ENCODE results near the gene SLC12A7.
"Not testable (repeated sequence)": the region's sequence is repeated elsewhere in the genome, so short reads cannot be mapped to it uniquely, and the experiment has no call there.

Gene SLC12A7

DNA sequence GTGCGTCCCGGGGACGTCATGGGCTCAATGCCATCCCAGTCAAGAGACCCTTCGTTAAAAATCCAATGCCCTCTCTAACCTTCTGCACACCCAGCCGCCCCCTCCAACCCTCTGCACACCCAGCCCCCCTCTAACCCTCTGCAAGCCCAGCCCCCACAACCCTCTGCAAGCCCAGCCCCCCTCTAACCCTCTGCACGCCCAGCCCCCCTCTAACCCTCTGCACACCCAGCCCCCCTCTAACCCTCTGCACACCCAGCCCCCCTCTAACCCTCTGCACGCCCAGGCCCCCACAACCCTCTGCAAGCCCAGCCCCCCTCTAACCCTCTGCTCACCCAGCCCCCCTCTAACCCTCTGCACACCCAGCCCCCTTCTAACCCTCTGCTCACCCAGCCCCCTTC, 13.9 kb downstream of the SLC12A7 start:
- H2BK120ac ChIP-seq (ENCODE audit: insufficient read depth, low read length, poor library complexity); H4K8ac ChIP-seq (ENCODE audit: low read depth, low read length); H2AFZ ChIP-seq (ENCODE audit: insufficient read depth, low read length, poor library complexity); H3K27ac ChIP-seq (ENCODE audit: low read depth, low read length); H4K91ac ChIP-seq (ENCODE audit: low read depth, low read length); H3K79me1 ChIP-seq (ENCODE audit: low read length); H3K79me2 ChIP-seq (ENCODE audit: control insufficient read depth, insufficient read depth, low read length, poor library complexity); H3K23ac ChIP-seq (ENCODE audit: low read length); H3K14ac ChIP-seq (ENCODE audit: low read length); H2BK12ac ChIP-seq (ENCODE audit: low read length); H2BK5ac ChIP-seq (ENCODE audit: low read depth, low read length, poor library complexity); H3K9ac ChIP-seq (ENCODE audit: low read length); H3K4me3 ChIP-seq (ENCODE audit: low read depth, low read length); H3K27me3 ChIP-seq (ENCODE audit: insufficient read depth, low read length); H3K36me3 ChIP-seq (ENCODE audit: control insufficient read depth in 1 of 2, insufficient read depth in 2 of 2, low read length in 2 of 2); H4K12ac ChIP-seq (ENCODE audit: low read depth, low read length); H3K4me2 ChIP-seq (ENCODE audit: low read length); H3K4ac ChIP-seq (ENCODE audit: low read depth, low read length); H2AK5ac ChIP-seq (ENCODE audit: low read length); H3K18ac ChIP-seq (ENCODE audit: low read length); H3K9me3 ChIP-seq (ENCODE audit: insufficient read depth, low read depth, low read length); DNase-seq: not testable (repeated sequence)
- no CpG with 5 or more reads among the region's 7 CpGs for WGBS (ENCODE audit: extremely low coverage, insufficient coverage, insufficient read length)
- H3K4me1 ChIP-seq (ENCODE audit: control insufficient read depth in 1 of 2, insufficient read depth in 2 of 2, low read length in 2 of 2) = peaks cover 2 to 19% of the 10 kb centered on the region in 2 experiments

DNA sequence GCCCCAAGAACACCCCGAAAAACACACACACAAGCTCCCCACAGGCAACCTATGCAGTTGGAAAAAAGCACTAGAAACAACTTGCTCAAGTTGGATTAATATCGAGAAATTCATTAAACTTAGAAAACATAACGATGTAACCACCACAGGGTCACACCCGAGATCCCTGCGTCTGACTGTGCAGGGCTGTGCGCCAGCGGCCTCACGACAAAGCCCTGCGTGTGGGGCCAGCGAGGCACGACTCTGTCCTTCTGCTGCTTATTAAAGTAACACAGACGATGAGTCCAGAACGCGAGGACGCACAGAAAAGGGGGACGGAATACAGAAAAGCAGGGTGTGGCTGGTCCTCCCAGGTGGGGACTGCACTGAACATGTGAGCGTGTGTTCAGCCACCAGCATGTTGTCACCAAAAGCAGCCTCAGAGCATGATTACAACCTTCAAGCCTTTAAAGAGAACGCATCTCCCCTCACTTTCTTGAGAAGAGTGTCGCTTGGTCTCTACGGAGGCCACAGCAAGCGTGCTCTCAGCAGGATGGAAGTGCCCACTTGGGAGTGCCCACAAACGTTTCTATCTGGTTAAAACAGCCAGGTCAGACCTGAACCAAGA, 14.4 kb downstream of the SLC12A7 start:
- no peak overlapping the region for H2BK120ac ChIP-seq (ENCODE audit: insufficient read depth, low read length, poor library complexity)
- H3K36me3 ChIP-seq (ENCODE audit: control insufficient read depth in 1 of 2, insufficient read depth in 2 of 2, low read length in 2 of 2) = no peaks in the 10 kb centered on the region
- no peak overlapping the region for H2AFZ ChIP-seq (ENCODE audit: insufficient read depth, low read length, poor library complexity)
- WGBS (ENCODE audit: extremely low coverage, insufficient coverage, insufficient read length) = no CpG with 5 or more reads among the region's 22 CpGs
- H3K79me1 ChIP-seq (ENCODE audit: low read length) = no peaks in the 10 kb centered on the region
- H3K4me1 ChIP-seq (ENCODE audit: control insufficient read depth in 1 of 2, insufficient read depth in 2 of 2, low read length in 2 of 2) = peaks cover under 1 to 17% of the 10 kb centered on the region in 2 experiments
- no peaks in the 10 kb centered on the region for H3K9me3 ChIP-seq (ENCODE audit: insufficient read depth, low read depth, low read length)
- no peak overlapping the region for H4K8ac ChIP-seq (ENCODE audit: low read depth, low read length)
- H3K18ac ChIP-seq (ENCODE audit: low read length) = no peak overlapping the region
- no peak overlapping the region for H3K4me2 ChIP-seq (ENCODE audit: low read length)
- H2AK5ac ChIP-seq (ENCODE audit: low read length) = no peak overlapping the region
- no peak overlapping the region for H2BK5ac ChIP-seq (ENCODE audit: low read depth, low read length, poor library complexity)
- no peak overlapping the region for H3K4ac ChIP-seq (ENCODE audit: low read depth, low read length)
- H3K4me3 ChIP-seq (ENCODE audit: low read depth, low read length) = no peak overlapping the region
- no peak overlapping the region for H4K12ac ChIP-seq (ENCODE audit: low read depth, low read length)
- DNase-seq = no peak
- no peaks in the 10 kb centered on the region for H3K79me2 ChIP-seq (ENCODE audit: control insufficient read depth, insufficient read depth, low read length, poor library complexity)
- no peak overlapping the region for H4K91ac ChIP-seq (ENCODE audit: low read depth, low read length)
- no peak overlapping the region for H3K27ac ChIP-seq (ENCODE audit: low read depth, low read length)
- H3K27me3 ChIP-seq (ENCODE audit: insufficient read depth, low read length) = no peaks in the 10 kb centered on the region
- no peak overlapping the region for H3K14ac ChIP-seq (ENCODE audit: low read length)
- no peak overlapping the region for H3K23ac ChIP-seq (ENCODE audit: low read length)
- no peak overlapping the region for H3K9ac ChIP-seq (ENCODE audit: low read length)
- H2BK12ac ChIP-seq (ENCODE audit: low read length) = no peak overlapping the region

DNA sequence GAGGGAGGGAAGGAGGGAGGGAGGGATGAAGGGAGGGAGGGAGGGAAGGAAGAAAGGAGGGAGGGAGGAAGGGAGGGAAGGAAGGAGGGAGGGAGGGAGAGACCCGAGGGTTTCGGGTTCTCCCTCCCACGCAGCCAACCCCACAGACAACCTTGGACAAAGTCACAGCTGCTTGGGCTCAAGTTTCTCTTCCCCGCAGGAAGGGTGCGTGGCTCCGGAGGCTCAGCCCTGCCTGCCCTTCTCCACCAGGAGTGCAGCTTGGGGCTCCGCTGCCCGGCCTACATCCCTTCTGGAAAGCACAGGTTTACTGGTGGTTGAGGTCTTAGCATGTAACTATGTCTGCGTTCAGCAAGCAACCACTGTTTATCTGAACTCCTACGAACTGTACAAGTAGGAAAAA, 15.0 kb downstream of the SLC12A7 start:
- Histone ChIP-seq H3K9ac (ENCODE audit: low read length) (no peak overlapping the region), H2BK12ac (ENCODE audit: low read length) (no peak overlapping the region), H3K4me2 (ENCODE audit: low read length) (no peak overlapping the region), H3K79me2 (ENCODE audit: control insufficient read depth, insufficient read depth, low read length, poor library complexity) (no peaks in the 10 kb centered on the region), H3K18ac (ENCODE audit: low read length) (no peak overlapping the region), H2AFZ (ENCODE audit: insufficient read depth, low read length, poor library complexity) (no peak overlapping the region), H2BK120ac (ENCODE audit: insufficient read depth, low read length, poor library complexity) (no peak overlapping the region), H2AK5ac (ENCODE audit: low read length) (no peak overlapping the region), H3K4ac (ENCODE audit: low read depth, low read length) (no peak overlapping the region), H2BK5ac (ENCODE audit: low read depth, low read length, poor library complexity) (no peak overlapping the region), H3K79me1 (ENCODE audit: low read length) (no peaks in the 10 kb centered on the region), H3K36me3 (ENCODE audit: control insufficient read depth in 1 of 2, insufficient read depth in 2 of 2, low read length in 2 of 2) (no peaks in the 10 kb centered on the region), H3K27me3 (ENCODE audit: insufficient read depth, low read length) (no peaks in the 10 kb centered on the region), H3K4me3 (ENCODE audit: low read depth, low read length) (no peak overlapping the region), H3K23ac (ENCODE audit: low read length) (no peak overlapping the region), H3K4me1 (ENCODE audit: control insufficient read depth in 1 of 2, insufficient read depth in 2 of 2, low read length in 2 of 2) (peaks cover 0 to 16% of the 10 kb centered on the region in 2 experiments), H3K27ac (ENCODE audit: low read depth, low read length) (no peak overlapping the region), H3K9me3 (ENCODE audit: insufficient read depth, low read depth, low read length) (no peaks in the 10 kb centered on the region), H4K8ac (ENCODE audit: low read depth, low read length) (no peak overlapping the region), H3K14ac (ENCODE audit: low read length) (no peak overlapping the region), H4K91ac (ENCODE audit: low read depth, low read length) (no peak overlapping the region), H4K12ac (ENCODE audit: low read depth, low read length) (no peak overlapping the region)
- no CpG with 5 or more reads among the region's 10 CpGs for WGBS (ENCODE audit: extremely low coverage, insufficient coverage, insufficient read length)
- DNase-seq = no peak

GRCh38 chr5:1095990-1096363, 15.9 kb downstream of the SLC12A7 start:
- Histone ChIP-seq H3K23ac (ENCODE audit: low read length) (no peak overlapping the region), H2AFZ (ENCODE audit: insufficient read depth, low read length, poor library complexity) (no peak overlapping the region), H3K18ac (ENCODE audit: low read length) (no peak overlapping the region), H3K4ac (ENCODE audit: low read depth, low read length) (no peak overlapping the region), H2AK5ac (ENCODE audit: low read length) (no peak overlapping the region), H3K9me3 (ENCODE audit: insufficient read depth, low read depth, low read length) (no peaks in the 10 kb centered on the region), H3K4me3 (ENCODE audit: low read depth, low read length) (no peak overlapping the region), H3K9ac (ENCODE audit: low read length) (no peak overlapping the region), H3K4me2 (ENCODE audit: low read length) (no peak overlapping the region), H3K14ac (ENCODE audit: low read length) (no peak overlapping the region), H4K12ac (ENCODE audit: low read depth, low read length) (no peak overlapping the region), H3K79me1 (ENCODE audit: low read length) (no peaks in the 10 kb centered on the region), H2BK120ac (ENCODE audit: insufficient read depth, low read length, poor library complexity) (no peak overlapping the region), H2BK12ac (ENCODE audit: low read length) (no peak overlapping the region), H3K79me2 (ENCODE audit: control insufficient read depth, insufficient read depth, low read length, poor library complexity) (no peaks in the 10 kb centered on the region), H4K91ac (ENCODE audit: low read depth, low read length) (no peak overlapping the region), H2BK5ac (ENCODE audit: low read depth, low read length, poor library complexity) (no peak overlapping the region), H3K27me3 (ENCODE audit: insufficient read depth, low read length) (no peaks in the 10 kb centered on the region), H3K36me3 (ENCODE audit: control insufficient read depth in 1 of 2, insufficient read depth in 2 of 2, low read length in 2 of 2) (peaks cover 0 to 2% of the 10 kb centered on the region in 2 experiments), H3K4me1 (ENCODE audit: control insufficient read depth in 1 of 2, insufficient read depth in 2 of 2, low read length in 2 of 2) (peaks cover 0 to 14% of the 10 kb centered on the region in 2 experiments), H4K8ac (ENCODE audit: low read depth, low read length) (no peak overlapping the region), H3K27ac (ENCODE audit: low read depth, low read length) (no peak overlapping the region)
- WGBS (ENCODE audit: extremely low coverage, insufficient coverage, insufficient read length) = no CpG with 5 or more reads among the region's 11 CpGs
- no peak for DNase-seq

Data from trophoblast cell (in vitro differentiated cells and primary cell).